Endothelial cell of hepatic sinusoid (primary cell): ENCODE results near the gene PTAFR.

Experiments used
- in situ Hi-C: cut with HindIII; loops from 2 replicates; pipeline ENCODE4 v1.10.0; 2017; ENCODE audit warnings: low sequenced_read_pairs

Gene PTAFR

GRCh38 chr1:28123461-28123961 lies 53.0 kb downstream of the PTAFR start:
- in situ Hi-C loops = no loop called here

- in situ Hi-C loops = no loop called here
These were observed 54.3 kb downstream of the PTAFR start for GRCh38 chr1:28122183-28122582.

GRCh38 chr1:28119556-28119955 lies 56.9 kb downstream of the PTAFR start:
- in situ Hi-C loops = no loop called here

GRCh38 chr1:28118640-28119307 lies 57.7 kb downstream of the PTAFR start:
- in situ Hi-C loops = no loop called here

- in situ Hi-C loops = no loop called here
These were observed 61.2 kb downstream of the PTAFR start for GRCh38 chr1:28115267-28115666.

- in situ Hi-C loops = no loop called here
These were observed 61.6 kb downstream of the PTAFR start for GRCh38 chr1:28114844-28115243.

GRCh38 chr1:28113242-28113572 lies 63.3 kb downstream of the PTAFR start:
- in situ Hi-C loops = no loop called here

- in situ Hi-C loops = no loop called here
These were observed 63.9 kb downstream of the PTAFR start for GRCh38 chr1:28112388-28113241.

- in situ Hi-C loops = no loop called here
These were observed 65.3 kb downstream of the PTAFR start for GRCh38 chr1:28111157-28111556.

GRCh38 chr1:28110555-28110954 lies 65.9 kb downstream of the PTAFR start:
- in situ Hi-C loops = no loop called here

GRCh38 chr1:28109639-28110038 lies 66.9 kb downstream of the PTAFR start:
- in situ Hi-C loops = no loop called here

GRCh38 chr1:28108001-28108400 lies 68.5 kb downstream of the PTAFR start:
- in situ Hi-C loops = no loop called here

GRCh38 chr1:28104866-28105467 lies 71.5 kb downstream of the PTAFR start:
- in situ Hi-C loops = no loop called here

GRCh38 chr1:28102189-28102588 lies 74.3 kb downstream of the PTAFR start:
- in situ Hi-C loops = no loop called here

GRCh38 chr1:28099050-28099769 lies 77.3 kb downstream of the PTAFR start:
- in situ Hi-C loops = no loop called here
